Fibroblast of the aortic adventitia (primary cell): ENCODE measurements around the gene MYL12A. TPM values are rescaled to one million over a fixed set of nuclear protein-coding genes. Genes with fewer than 3 reads are reported as not detected.

Experiments used
- DNase-seq: peaks from one replicate; pipeline ENCODE4 v3.0.0-alpha.2; 2010; ENCODE audit warnings: low read depth
- H3K4me3 ChIP-seq: 2 replicates; pipeline ENCODE4 v1.5.1; 2011; ENCODE audit warnings: low read depth, mild to moderate bottlenecking, control low read depth, low read length, moderate library complexity
- total RNA-seq: library from RNA; depleted of rRNA; stranded (reverse); fragments of >200 nt; gene quantifications from 2 replicates; pipeline ENCODE4 v1.2.3, GENCODE V29; 2012; ENCODE audit warnings: low replicate concordance
- TF ChIP-seq, protein P1 (sequence below): IDR thresholded peaks from 2 replicates; pipeline ENCODE4 v1.5.1; 2011; ENCODE audit warnings: mild to moderate bottlenecking, low read length, control low read depth, inconsistent platforms; ENCODE audit not compliant: insufficient read depth

MYL12A gene
- total RNA-seq, 1 donor, result 733 TPM

DNA sequence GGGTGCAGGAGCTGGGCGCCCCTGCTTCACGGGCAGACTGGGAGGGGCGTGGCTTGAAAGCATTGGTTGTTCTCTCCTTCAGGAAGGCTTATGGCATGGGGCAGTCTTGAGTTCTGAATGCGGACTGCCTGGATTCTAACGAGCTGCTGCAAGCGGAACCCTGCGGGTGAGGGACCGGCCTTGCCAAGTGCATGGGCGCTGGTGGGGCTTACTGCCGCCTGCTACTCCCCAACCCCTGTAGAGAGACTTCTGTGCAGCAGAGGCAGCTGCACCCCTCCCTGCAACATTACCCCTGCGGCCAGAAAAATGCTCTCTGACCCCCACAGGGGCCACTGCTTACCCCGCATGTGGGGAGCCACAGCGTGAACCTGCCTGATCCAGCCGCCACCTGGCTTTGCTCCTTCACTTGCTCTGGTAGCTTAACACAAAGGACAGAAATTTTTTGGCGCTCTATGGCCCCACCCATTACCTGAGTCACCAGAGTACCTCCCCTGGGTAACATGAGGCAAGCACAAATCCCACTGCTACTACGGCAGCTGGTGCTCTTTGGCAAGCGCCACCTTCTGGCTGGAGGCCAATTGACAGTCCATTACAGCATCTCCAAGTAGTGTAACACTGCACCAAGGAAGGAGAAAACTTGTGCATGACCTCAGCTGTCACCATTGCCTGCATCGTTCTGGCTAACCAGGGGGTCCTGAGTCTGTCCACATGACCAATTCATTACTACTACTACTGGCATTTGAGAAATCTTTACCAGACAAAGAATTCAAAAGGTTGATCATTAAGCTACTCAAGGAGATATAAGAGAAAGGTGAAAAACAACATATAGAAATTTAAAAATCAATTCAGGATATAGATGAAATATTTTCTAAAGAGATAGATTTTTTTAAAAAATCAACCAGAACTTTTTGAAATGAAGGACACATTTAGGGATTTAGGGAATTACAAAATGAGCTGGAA is 49.7 kb downstream of the MYL12A start:
- DNase-seq, result peak; percentile 90
- peak overlapping the region; percentile 71 for H3K4me3 ChIP-seq
- TF ChIP-seq, protein P1, sequence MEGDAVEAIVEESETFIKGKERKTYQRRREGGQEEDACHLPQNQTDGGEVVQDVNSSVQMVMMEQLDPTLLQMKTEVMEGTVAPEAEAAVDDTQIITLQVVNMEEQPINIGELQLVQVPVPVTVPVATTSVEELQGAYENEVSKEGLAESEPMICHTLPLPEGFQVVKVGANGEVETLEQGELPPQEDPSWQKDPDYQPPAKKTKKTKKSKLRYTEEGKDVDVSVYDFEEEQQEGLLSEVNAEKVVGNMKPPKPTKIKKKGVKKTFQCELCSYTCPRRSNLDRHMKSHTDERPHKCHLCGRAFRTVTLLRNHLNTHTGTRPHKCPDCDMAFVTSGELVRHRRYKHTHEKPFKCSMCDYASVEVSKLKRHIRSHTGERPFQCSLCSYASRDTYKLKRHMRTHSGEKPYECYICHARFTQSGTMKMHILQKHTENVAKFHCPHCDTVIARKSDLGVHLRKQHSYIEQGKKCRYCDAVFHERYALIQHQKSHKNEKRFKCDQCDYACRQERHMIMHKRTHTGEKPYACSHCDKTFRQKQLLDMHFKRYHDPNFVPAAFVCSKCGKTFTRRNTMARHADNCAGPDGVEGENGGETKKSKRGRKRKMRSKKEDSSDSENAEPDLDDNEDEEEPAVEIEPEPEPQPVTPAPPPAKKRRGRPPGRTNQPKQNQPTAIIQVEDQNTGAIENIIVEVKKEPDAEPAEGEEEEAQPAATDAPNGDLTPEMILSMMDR, result no peak

DNA sequence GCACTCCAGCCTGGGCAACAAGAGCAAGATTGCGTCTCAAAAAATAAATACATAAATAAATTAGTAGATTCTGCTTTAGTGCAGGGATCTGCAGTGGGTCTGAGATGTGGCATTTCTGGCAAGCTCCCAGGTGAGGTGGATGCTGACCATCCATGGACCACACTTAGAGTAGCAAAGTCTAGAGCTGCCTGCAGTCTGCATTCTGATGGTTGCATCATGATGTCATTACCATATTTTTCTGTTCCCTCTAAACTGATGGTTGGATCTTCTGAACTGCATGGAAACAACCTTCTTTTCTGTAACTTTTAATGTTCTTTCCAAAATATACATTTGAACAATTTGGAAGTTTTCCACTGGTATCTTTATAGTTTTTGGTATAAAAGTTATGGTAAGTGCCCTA is 57.2 kb downstream of the MYL12A start:
- TF ChIP-seq, protein P1, result no peak
- no peak for DNase-seq
- no peak overlapping the region for H3K4me3 ChIP-seq

DNA sequence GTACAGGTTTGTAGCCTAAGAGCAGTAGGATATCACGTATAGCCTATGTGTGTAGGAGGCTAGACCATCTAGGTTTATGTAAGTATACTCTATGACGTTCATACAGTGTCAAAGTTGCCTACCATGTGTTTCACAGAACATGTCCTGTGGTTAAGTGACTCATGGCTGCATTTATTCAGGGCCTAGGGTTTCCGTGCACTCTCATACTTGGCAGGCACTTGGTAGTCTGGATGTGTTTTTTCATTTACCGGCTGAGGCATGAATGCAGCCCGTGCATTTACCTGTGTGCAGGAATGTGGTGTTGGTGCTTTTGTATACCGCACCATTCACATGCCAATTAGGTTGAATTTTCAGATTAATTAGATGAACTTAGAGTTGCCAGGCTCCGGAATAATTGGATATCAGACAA is 57.8 kb downstream of the MYL12A start:
- TF ChIP-seq, protein P1, result no peak
- DNase-seq, result peak; percentile 98
- no peak overlapping the region for H3K4me3 ChIP-seq

Other genes with a start within 250 kb of the MYL12A start
- 18.2 and 43.7 TPM in 2 replicates for gene LPIN2, start 234.7 kb upstream of the MYL12A start, total RNA-seq
- 0.90 and 7.5 TPM in 2 replicates for gene MYOM1, start 27.8 kb upstream of the MYL12A start, total RNA-seq
- gene MYL12B, start 14.3 kb downstream of the MYL12A start, total RNA-seq, result 77.4 and 415 TPM in 2 replicates
- gene TGIF1, start 202.4 kb downstream of the MYL12A start, total RNA-seq, result 68.4 and 106 TPM in 2 replicates